Nucleus accumbens (tissue), 56 donors: ENCODE measurements around the gene FBLN5.

ENCODE experiments used
- DNase-seq, 56 donors: peaks; one replicate each; lab custom pipeline; 2025; lab: John Stamatoyannopoulos, UW

FBLN5 gene

DNA sequence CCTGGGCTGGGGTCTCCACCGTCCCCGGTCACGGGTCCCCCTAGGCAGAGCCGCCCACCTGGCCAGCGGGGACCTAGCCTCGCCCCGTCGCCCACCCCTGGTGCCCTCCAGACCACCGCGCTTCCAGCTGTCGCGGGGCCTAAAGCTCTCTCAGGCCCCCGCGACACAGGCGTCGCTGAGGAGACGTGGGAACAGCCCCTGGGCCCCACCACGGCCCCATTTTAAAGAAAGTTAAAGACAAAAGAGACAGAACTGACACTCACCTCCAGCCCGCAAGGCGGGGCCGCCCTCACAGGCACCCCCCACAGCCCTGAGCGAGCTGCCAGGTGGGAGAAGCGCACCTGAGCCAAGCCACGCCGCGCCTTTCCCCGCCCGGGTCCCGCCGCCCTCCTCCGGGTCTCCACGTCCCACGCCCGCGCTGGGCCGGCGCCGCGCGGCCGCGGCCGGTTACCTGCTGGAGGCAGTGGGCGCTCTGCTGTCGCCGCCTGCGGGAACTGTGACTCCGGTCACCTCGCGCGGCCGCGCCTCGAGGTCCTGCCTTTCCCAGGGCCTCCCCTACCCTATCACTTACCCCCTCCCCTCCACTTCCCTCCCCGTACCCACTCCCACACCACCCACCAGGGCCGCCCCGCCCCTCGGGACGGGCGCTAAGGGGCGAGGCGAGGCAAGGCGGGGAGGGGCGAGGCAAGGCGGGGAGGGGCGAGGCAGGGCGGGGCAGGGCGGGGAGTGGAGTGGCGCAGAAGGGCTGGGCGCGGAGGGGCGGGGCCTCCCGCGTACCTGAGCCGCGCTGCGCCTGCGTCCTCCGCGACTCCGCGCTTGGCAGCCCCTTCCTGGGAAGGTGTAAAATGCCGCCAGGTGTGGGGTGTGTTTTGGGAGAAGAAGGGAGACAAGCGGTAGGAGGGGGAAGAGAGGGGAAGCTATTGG, 111.3 kb downstream of the FBLN5 start:
- DNase-seq = peak in 25 of 56 donors; percentile 1 to 65 (median 25)

DNA sequence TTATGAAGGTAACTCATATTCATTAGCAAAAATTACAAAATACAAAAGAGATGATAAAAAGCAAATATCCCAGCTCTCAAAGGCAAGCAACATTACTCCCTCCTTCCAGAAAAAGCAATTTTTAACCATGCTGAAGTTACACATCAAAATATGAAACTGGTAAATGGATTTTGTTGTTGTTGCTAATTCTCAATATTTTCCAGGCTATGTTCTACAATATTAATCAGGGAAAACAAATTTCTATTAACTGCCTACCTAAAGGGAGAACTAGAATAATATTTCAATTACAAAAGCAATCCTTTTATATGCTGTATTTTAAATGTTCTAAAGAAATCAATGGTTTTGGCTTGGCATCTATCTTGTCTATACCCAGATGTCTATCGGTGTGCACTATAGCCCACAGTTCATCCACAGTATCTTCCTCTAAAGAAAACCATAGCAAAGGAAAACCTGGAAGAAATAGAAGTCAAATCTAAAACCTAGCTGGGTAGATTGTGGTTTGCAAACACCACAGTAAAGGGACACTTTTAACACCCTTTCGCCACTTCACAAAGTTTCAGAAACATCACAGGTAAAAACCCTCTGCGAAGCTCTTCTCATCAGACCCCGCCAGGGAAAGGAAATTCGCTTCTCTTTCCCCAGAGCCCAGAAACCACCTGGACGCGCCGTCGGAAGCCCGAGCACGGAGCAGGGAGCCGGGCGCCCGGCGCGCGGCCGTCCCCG, 112.1 kb downstream of the FBLN5 start:
- no peak for DNase-seq

DNA sequence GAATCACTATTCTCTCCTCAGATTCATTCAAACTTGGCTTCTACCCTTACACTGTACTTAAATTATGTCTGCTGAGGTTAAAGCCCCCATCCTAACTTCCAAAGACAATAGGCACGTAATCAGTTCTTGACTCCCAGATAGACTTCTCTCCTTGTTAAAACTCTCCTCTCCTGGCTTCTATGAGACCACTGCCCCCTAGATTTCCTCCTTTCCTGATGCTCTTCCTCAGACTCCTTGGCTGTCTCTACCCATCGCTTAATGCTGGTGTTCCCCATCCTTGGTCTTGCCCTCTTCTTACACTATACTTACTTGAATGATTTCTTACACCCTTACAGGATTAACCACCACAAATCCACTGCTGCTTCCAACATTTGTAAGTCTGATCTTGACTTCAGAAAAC, 112.9 kb downstream of the FBLN5 start:
- DNase-seq = no peak

DNA sequence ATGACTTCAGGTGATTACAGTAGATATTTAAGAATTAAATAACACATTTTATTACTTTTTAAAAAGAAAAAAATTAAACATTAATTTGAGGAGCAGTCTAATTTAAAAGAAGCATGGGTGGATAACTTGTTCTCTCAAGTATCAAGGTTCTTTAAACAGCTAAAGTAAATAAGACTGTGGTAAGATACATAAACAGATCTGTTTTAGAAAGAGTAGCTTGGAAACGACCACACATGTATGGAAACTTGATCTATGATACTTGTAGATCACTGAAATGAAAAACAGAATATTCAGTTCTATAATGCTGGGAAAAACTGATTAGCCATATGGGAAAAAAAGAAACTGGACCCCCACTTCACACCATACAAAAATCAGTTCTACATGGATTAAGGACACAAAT, 116.2 kb downstream of the FBLN5 start:
- no peak for DNase-seq

DNA sequence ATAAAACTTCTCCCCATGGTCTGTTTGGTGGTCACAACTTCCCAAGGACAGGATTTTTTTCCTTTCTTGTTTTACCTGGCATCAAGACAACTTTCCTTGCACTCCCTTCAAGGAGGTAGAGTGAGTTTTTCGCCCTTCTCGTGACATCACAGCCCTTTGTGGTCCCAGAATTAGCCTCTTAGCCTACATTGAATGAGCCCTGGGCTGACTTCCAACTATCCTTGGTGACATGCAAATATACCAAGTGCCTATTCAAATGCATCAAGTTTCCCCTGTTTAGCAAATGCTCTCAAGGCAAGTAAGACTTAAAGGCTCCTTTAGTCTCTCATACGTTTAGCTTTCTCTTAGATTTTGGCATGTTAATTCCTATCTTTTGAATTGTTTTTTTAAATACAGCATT, 116.7 kb downstream of the FBLN5 start:
- peak in 8 of 56 donors; percentile 1 to 41 (median 7) for DNase-seq

DNA sequence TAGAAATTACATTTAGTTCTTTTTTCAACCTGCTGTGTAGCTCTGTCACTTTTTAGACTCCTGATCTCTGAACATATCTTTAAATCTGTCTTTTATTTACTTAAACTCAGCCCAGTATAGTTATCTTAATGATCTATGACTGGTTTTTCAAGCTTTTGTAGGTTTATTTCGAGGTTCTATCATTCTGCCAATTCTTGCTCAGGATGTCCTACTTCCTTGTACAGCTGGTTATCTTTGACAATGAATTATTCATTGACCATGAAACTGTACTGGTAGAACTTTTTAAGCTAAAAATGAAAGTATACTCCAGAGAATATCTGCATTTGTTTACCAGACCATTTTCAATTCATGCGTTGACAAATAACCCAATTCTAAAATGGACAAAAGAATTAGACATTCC, 118.0 kb downstream of the FBLN5 start:
- DNase-seq = no peak

GRCh38 chr14:91827746-91828145, 119.7 kb downstream of the FBLN5 start:
- no peak for DNase-seq
